Glomerular visceral epithelial cell (primary cell): ENCODE data around the gene FMN2.
"Not testable (repeated sequence)": the region's sequence is repeated elsewhere in the genome, so short reads cannot be mapped to it uniquely, and the experiment has no call there.

Source experiments
- DNase-seq: peaks from one replicate; pipeline ENCODE4 v3.0.0-alpha.2; 2016; ENCODE audit errors: extremely low spot score

The FMN2 gene

GRCh38 chr1:240254778-240255291 is 163.2 kb downstream of the FMN2 start:
- no peak for DNase-seq

- DNase-seq: no peak
Measured at GRCh38 chr1:240255922-240256321, 164.2 kb downstream of the FMN2 start.

GRCh38 chr1:240256836-240257503 is 165.3 kb downstream of the FMN2 start:
- no peak for DNase-seq

GRCh38 chr1:240258910-240259309 is 167.2 kb downstream of the FMN2 start:
- no peak for DNase-seq

GRCh38 chr1:240264494-240264893 is 172.8 kb downstream of the FMN2 start:
- DNase-seq: not testable (repeated sequence)

GRCh38 chr1:240271081-240271480 is 179.4 kb downstream of the FMN2 start:
- no peak for DNase-seq

- no peak for DNase-seq
Measured at GRCh38 chr1:240274569-240274968, 182.9 kb downstream of the FMN2 start.

GRCh38 chr1:240275219-240275618 is 183.5 kb downstream of the FMN2 start:
- DNase-seq: not testable (repeated sequence)

GRCh38 chr1:240278082-240278481 is 186.4 kb downstream of the FMN2 start:
- no peak for DNase-seq

- no peak for DNase-seq
Measured at GRCh38 chr1:240280560-240281322, 189.1 kb downstream of the FMN2 start.

- DNase-seq: no peak
Measured at GRCh38 chr1:240282061-240282830, 190.6 kb downstream of the FMN2 start.

GRCh38 chr1:240284656-240285414 is 193.2 kb downstream of the FMN2 start:
- no peak for DNase-seq

- DNase-seq: no peak
Measured at GRCh38 chr1:240285540-240285939, 193.9 kb downstream of the FMN2 start.

GRCh38 chr1:240287722-240288121 is 196.0 kb downstream of the FMN2 start:
- no peak for DNase-seq

GRCh38 chr1:240293706-240294105 is 202.0 kb downstream of the FMN2 start:
- DNase-seq: no peak

GRCh38 chr1:240294566-240294965 is 202.9 kb downstream of the FMN2 start:
- no peak for DNase-seq

- no peak for DNase-seq
Measured at GRCh38 chr1:240295811-240296210, 204.1 kb downstream of the FMN2 start.

GRCh38 chr1:240304466-240304865 is 212.8 kb downstream of the FMN2 start:
- no peak for DNase-seq

GRCh38 chr1:240306673-240307072 is 215.0 kb downstream of the FMN2 start:
- DNase-seq: peak; percentile 21

- DNase-seq: no peak
Measured at GRCh38 chr1:240308096-240308495, 216.4 kb downstream of the FMN2 start.

GRCh38 chr1:240309769-240310168 is 218.1 kb downstream of the FMN2 start:
- DNase-seq: peak; percentile 16
